Hepatocyte (in vitro differentiated cells): ENCODE data around the gene MTERF4. TPM values are rescaled to one million over a fixed set of nuclear protein-coding genes. Genes with fewer than 3 reads are reported as not detected.

Source experiments
- DNase-seq: peaks from one replicate; pipeline ENCODE4 v3.0.0-alpha.2; 2016; ENCODE audit warnings: low spot score
- H2AFZ ChIP-seq: fragments of 200-600 bp; sonication (generic); 2 replicates; pipeline ENCODE4 v1.6.0; 2016; ENCODE audit warnings: antibody characterized with exemption, mild to moderate bottlenecking
- H3K27ac ChIP-seq: fragments of 200-600 bp; sonication (generic); 2 replicates; pipeline ENCODE4 v1.5.1; 2016; ENCODE audit warnings: mild to moderate bottlenecking
- H3K27me3 ChIP-seq: fragments of 200-600 bp; sonication (generic); 2 replicates; pipeline ENCODE4 v1.6.1; 2016
- H3K36me3 ChIP-seq: fragments of 200-600 bp; sonication (generic); replicated peaks from 2 replicates; pipeline ENCODE4 v1.5.1; 2016; ENCODE audit warnings: low read depth; ENCODE audit not compliant: insufficient read depth
- H3K4me1 ChIP-seq: fragments of 200-600 bp; sonication (generic); 2 replicates; pipeline ENCODE4 v1.5.1; 2016; ENCODE audit warnings: mild to moderate bottlenecking, moderate library complexity; ENCODE audit not compliant: insufficient read depth
- H3K4me2 ChIP-seq: fragments of 200-600 bp; sonication (generic); 2 replicates; pipeline ENCODE4 v1.6.0; 2016
- H3K4me3 ChIP-seq: fragments of 200-600 bp; sonication (generic); 2 replicates; pipeline ENCODE4 v1.5.1; 2016; ENCODE audit warnings: mild to moderate bottlenecking
- H3K79me2 ChIP-seq: fragments of 200-600 bp; sonication (generic); 2 replicates; pipeline ENCODE4 v1.6.0; 2017; ENCODE audit warnings: mild to moderate bottlenecking
- H3K9me2 ChIP-seq: fragments of 200-600 bp; sonication (generic); replicated peaks from 2 replicates; pipeline ENCODE4 v1.6.0; 2017; ENCODE audit warnings: mild to moderate bottlenecking; ENCODE audit not compliant: insufficient read depth
- H3K9me3 ChIP-seq: fragments of 200-600 bp; sonication (generic); 2 replicates; pipeline ENCODE4 v1.5.1; 2016; ENCODE audit warnings: low read depth, mild to moderate bottlenecking
- H4K20me1 ChIP-seq: fragments of 200-600 bp; sonication (generic); 2 replicates; pipeline ENCODE4 v1.6.0; 2016; ENCODE audit warnings: mild to moderate bottlenecking; ENCODE audit not compliant: insufficient read depth, poor library complexity, severe bottlenecking
- EZH2 ChIP-seq: fragments of 200-600 bp; sonication (generic); IDR thresholded peaks from 2 replicates; pipeline ENCODE4 v1.6.1; 2016; ENCODE audit warnings: antibody characterized with exemption, mild to moderate bottlenecking, borderline replicate concordance
- EZH2phosphoT487 ChIP-seq: fragments of 200-600 bp; sonication (generic); IDR thresholded peaks from one replicate; pipeline ENCODE4 v1.6.1; 2018; ENCODE audit warnings: antibody characterized with exemption, mild to moderate bottlenecking, low read depth, moderate library complexity; ENCODE audit not compliant: unreplicated experiment, severe bottlenecking
- WGBS: methylation state at CpG from one replicate; pipeline ENCODE4 v1.1.6; 2016; ENCODE audit warnings: low lambda C conversion rate; ENCODE audit errors: missing lambda C conversion rate; 5-methylcytosine and 5-hydroxymethylcytosine counted together
- polyA plus RNA-seq: library from polyadenylated mRNA; unstranded; fragments of >200 nt; fragmentation: Nextera tagmentation; extraction: Ambion mirVana; gene quantifications from 2 replicates; pipeline ENCODE4 v1.2.1, GENCODE V29; 2016
- total RNA-seq: library from RNA; depleted of rRNA; stranded (reverse); fragments of >200 nt; gene quantifications from 2 replicates; pipeline ENCODE4 v1.2.3, GENCODE V29; 2014
- TF ChIP-seq, protein P1 (sequence below): fragments of 200-600 bp; sonication (generic); IDR thresholded peaks from 2 replicates; pipeline ENCODE4 v1.5.1; 2016; ENCODE audit warnings: antibody characterized with exemption, mild to moderate bottlenecking; ENCODE audit not compliant: poor library complexity

Gene MTERF4
- total and polyA plus RNA-seq, 2 experiments from 2014 or later: 20.3 to 39.4 TPM

DNA sequence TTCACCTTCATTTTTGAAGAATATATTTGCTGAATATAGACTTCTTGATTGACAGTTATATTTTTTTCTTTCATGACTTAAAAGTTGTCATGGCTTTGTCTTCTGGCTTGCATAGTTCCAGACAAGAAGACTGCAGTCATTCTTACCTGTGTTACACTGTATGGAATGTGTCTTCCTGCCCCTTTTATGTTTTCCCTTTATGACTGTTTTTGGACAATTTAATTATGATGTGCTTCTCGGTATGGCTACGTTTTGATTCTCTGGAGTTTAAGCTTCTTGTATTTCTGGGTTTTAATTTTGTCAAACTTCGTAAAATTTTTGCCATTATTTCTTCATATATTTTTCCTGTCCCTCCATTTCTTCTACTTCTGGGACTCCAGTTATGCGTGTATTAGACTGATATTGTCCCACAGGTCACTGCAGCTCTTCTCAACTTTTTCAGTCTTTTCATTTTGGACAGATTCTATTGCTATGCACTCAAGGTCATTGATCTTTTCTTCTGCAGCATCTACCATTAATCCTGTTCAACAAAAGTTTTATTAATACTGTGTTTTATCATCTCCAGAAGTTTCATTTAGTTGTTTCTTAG lies 17.1 kb downstream of the MTERF4 start:
- Histone ChIP-seq H4K20me1 (no peaks in the 10 kb centered on the region), H3K4me2 (no peak overlapping the region), H3K4me3 (no peak overlapping the region), H3K27ac (no peak overlapping the region), H3K27me3 (no peaks in the 10 kb centered on the region), H3K4me1 (no peaks in the 10 kb centered on the region), H2AFZ (no peak overlapping the region), H3K9me2 (no peaks in the 10 kb centered on the region), H3K36me3 (peaks cover 6% of the 10 kb centered on the region), H3K9me3 (no peaks in the 10 kb centered on the region), H3K79me2 (no peaks in the 10 kb centered on the region)
- no peak for DNase-seq
- WGBS: 98% methylated on average over 4 of the region's 4 CpGs
- no peak for TF ChIP-seq EZH2
- no peak for TF ChIP-seq EZH2phosphoT487
- TF ChIP-seq, protein P1, sequence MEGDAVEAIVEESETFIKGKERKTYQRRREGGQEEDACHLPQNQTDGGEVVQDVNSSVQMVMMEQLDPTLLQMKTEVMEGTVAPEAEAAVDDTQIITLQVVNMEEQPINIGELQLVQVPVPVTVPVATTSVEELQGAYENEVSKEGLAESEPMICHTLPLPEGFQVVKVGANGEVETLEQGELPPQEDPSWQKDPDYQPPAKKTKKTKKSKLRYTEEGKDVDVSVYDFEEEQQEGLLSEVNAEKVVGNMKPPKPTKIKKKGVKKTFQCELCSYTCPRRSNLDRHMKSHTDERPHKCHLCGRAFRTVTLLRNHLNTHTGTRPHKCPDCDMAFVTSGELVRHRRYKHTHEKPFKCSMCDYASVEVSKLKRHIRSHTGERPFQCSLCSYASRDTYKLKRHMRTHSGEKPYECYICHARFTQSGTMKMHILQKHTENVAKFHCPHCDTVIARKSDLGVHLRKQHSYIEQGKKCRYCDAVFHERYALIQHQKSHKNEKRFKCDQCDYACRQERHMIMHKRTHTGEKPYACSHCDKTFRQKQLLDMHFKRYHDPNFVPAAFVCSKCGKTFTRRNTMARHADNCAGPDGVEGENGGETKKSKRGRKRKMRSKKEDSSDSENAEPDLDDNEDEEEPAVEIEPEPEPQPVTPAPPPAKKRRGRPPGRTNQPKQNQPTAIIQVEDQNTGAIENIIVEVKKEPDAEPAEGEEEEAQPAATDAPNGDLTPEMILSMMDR: no peak

GRCh38 chr2:241083091-241083415 lies 19.0 kb downstream of the MTERF4 start:
- H3K79me2 ChIP-seq: no peaks in the 10 kb centered on the region
- no peak overlapping the region for H3K4me2 ChIP-seq
- H3K36me3 ChIP-seq: peaks cover 6% of the 10 kb centered on the region
- no peak overlapping the region for H3K27ac ChIP-seq
- WGBS: 81% methylated on average over 5 of the region's 5 CpGs
- no peaks in the 10 kb centered on the region for H4K20me1 ChIP-seq
- DNase-seq: no peak
- H3K4me1 ChIP-seq: no peaks in the 10 kb centered on the region
- no peak overlapping the region for H3K4me3 ChIP-seq
- no peaks in the 10 kb centered on the region for H3K9me3 ChIP-seq
- TF ChIP-seq, protein P1: no peak
- TF ChIP-seq EZH2phosphoT487 (no peak), EZH2 (no peak)
- H3K9me2 ChIP-seq: no peaks in the 10 kb centered on the region
- no peak overlapping the region for H2AFZ ChIP-seq
- H3K27me3 ChIP-seq: no peaks in the 10 kb centered on the region

DNA sequence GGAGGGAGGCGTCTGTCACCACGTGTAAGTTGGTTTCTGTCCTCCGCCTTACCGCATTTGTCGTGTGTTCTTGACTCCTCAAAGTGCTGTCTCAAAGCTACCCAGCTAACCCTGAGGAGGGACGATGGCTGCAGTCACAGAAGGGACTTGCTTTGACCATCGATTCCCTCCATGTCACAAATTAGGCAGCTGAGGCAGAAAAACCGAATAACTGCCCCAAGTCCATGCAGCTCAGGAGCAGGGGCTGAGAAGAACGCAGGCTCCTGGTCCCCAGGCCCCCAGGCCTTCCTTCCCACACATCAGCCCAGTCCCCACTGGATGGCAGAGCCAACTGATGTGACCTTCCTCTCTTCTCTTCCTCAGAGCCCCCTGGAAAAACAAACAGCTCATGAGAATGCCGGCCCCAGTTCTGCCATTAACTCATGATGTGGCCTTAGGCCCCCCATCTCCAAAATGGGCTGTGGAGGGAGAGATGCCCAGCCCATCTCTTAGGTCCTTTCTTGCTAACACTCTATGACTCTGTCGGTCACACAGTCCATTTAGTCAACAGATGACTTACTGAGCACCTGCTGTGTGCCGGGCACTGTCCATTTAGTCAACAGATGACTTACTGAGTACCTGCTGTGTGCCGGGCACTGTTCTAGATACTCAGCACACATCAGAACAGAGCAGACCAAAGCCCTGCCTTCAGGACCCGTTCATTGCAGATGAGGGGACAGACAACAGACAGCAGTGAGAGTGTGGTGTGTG lies 19.6 kb downstream of the MTERF4 start:
- H3K4me1 ChIP-seq: no peaks in the 10 kb centered on the region
- no peak overlapping the region for H2AFZ ChIP-seq
- no peaks in the 10 kb centered on the region for H3K9me3 ChIP-seq
- no peaks in the 10 kb centered on the region for H3K79me2 ChIP-seq
- H3K27ac ChIP-seq: no peak overlapping the region
- H3K4me2 ChIP-seq: no peak overlapping the region
- 81% methylated on average over 14 of the region's 14 CpGs for WGBS
- no peak for DNase-seq
- no peaks in the 10 kb centered on the region for H3K27me3 ChIP-seq
- no peaks in the 10 kb centered on the region for H3K9me2 ChIP-seq
- H4K20me1 ChIP-seq: no peaks in the 10 kb centered on the region
- peaks cover 6% of the 10 kb centered on the region for H3K36me3 ChIP-seq
- no peak overlapping the region for H3K4me3 ChIP-seq
- TF ChIP-seq, protein P1: no peak
- TF ChIP-seq EZH2phosphoT487 (no peak), EZH2 (no peak)
